Right ventricle myocardium superior (tissue), 1 donor: ENCODE results near the gene SLC12A5. TPM values are rescaled to one million over a fixed set of nuclear protein-coding genes. Genes with fewer than 3 reads are reported as not detected.
"Not testable (repeated sequence)": the region's sequence is repeated elsewhere in the genome, so short reads cannot be mapped to it uniquely, and the experiment has no call there.

ENCODE experiments used
- ATAC-seq: fragments of 200-7000 bp; cut with Tn5 transposase; one replicate; pipeline ENCODE4 v1.9.1; 2020; ENCODE audit warnings: mild to moderate bottlenecking; ENCODE audit not compliant: poor library complexity
- DNase-seq: peaks from one replicate; pipeline ENCODE4 v3.0.0-alpha.2; 2020
- intact Hi-C: fragments of 100-400 bp; cut with DNase I; formaldehyde crosslinking; loops from one replicate; pipeline ENCODE4 v1.11.2; 2022
- total RNA-seq: library from RNA; stranded (reverse); fragmentation: NEBNext Ultra II Directional; extraction: Animal tissue kit (Norgen Biotek cat#: 25700); gene quantifications from one replicate; pipeline ENCODE4 v1.2.1, GENCODE V29; 2021
- donor health status: DM: no; HTN: yes; CAD: no; lungs with severe emphysema.

SLC12A5 gene
- total RNA-seq, 1 donor from 2014 or later = not detected

GRCh38 chr20:46088409-46089166 is 59.6 kb downstream of the SLC12A5 start:
- ATAC-seq = no peak
- intact Hi-C loops = no loop called here
- DNase-seq = no peak

- DNase-seq (no peak), ATAC-seq (peak; percentile 36)
- intact Hi-C loops = no loop called here
These were observed 60.1 kb downstream of the SLC12A5 start for GRCh38 chr20:46089167-46089416.

- ATAC-seq = peak; percentile 99
- peak; percentile 98 for DNase-seq
- intact Hi-C loops = no loop called here
These were observed 60.7 kb downstream of the SLC12A5 start, which contains the start of gene NCOA5 for GRCh38 chr20:46089417-46090388. Gene NCOA5 (minus strand): TSS chr20:46089962. CDS start chr20:46079424, 10,538 bp downstream.

GRCh38 chr20:46091622-46092535 is 62.9 kb downstream of the SLC12A5 start:
- intact Hi-C loops, ATAC-seq, DNase-seq: not testable (repeated sequence)

- ATAC-seq (no peak), DNase-seq (no peak)
- intact Hi-C loops = no loop called here
These were observed 64.5 kb downstream of the SLC12A5 start for GRCh38 chr20:46093531-46093930.

GRCh38 chr20:46099491-46100287 is 70.7 kb downstream of the SLC12A5 start:
- peak; percentile 46 for DNase-seq
- intact Hi-C loops = no loop called here
- no peak for ATAC-seq

- intact Hi-C loops, ATAC-seq, DNase-seq: not testable (repeated sequence)
These were observed 71.4 kb downstream of the SLC12A5 start for GRCh38 chr20:46100444-46100843.

GRCh38 chr20:46100988-46101387 is 72.0 kb downstream of the SLC12A5 start:
- ATAC-seq = no peak
- no peak for DNase-seq
- intact Hi-C loops = no loop called here

- DNase-seq (no peak), ATAC-seq (no peak)
- intact Hi-C loops = no loop called here
These were observed 72.9 kb downstream of the SLC12A5 start for GRCh38 chr20:46101957-46102356.

GRCh38 chr20:46102940-46103339 is 73.9 kb downstream of the SLC12A5 start:
- DNase-seq = no peak
- ATAC-seq = no peak
- intact Hi-C loops = no loop called here

- intact Hi-C loops = no loop called here
- ATAC-seq = no peak
- DNase-seq = no peak
These were observed 75.2 kb downstream of the SLC12A5 start for GRCh38 chr20:46104262-46104661.

- intact Hi-C loops = no loop called here
- DNase-seq = no peak
- ATAC-seq = no peak
These were observed 78.0 kb downstream of the SLC12A5 start for GRCh38 chr20:46107061-46107460.

- ATAC-seq (no peak), DNase-seq (no peak)
- intact Hi-C loops = no loop called here
These were observed 79.4 kb downstream of the SLC12A5 start for GRCh38 chr20:46108435-46108841.

GRCh38 chr20:46108976-46109375 is 80.0 kb downstream of the SLC12A5 start:
- intact Hi-C loops = no loop called here
- ATAC-seq = no peak
- DNase-seq = no peak
